ENCODE measurements around the gene HDLBP.

Gene HDLBP

GRCh38 chr2:241315093-241315878 is at the start of gene HDLBP:
Gene HDLBP (minus strand): TSS chr2:241315672. CDS start chr2:241266869, 48,803 bp downstream.
- H3K4me3 ChIP-seq (ENCODE audit: low read depth, low read length): peak within 1 kb of the TSS; percentile 98

GRCh38 chr2:241364781-241365180 is 49.3 kb upstream of the HDLBP start:
- no peak overlapping the region for H3K4me3 ChIP-seq (ENCODE audit: low read depth, low read length)

- no peak overlapping the region for H3K4me3 ChIP-seq (ENCODE audit: low read depth, low read length)
Observed at GRCh38 chr2:241363426-241363825, 48.0 kb upstream of the HDLBP start.

- H3K4me3 ChIP-seq (ENCODE audit: low read depth, low read length): no peak overlapping the region
Observed at GRCh38 chr2:241359481-241360045, 44.1 kb upstream of the HDLBP start.

- no peak overlapping the region for H3K4me3 ChIP-seq (ENCODE audit: low read depth, low read length)
Observed at GRCh38 chr2:241358470-241358869, 43.0 kb upstream of the HDLBP start.

- no peak overlapping the region for H3K4me3 ChIP-seq (ENCODE audit: low read depth, low read length)
Observed at GRCh38 chr2:241357531-241357930, 42.1 kb upstream of the HDLBP start.

- H3K4me3 ChIP-seq (ENCODE audit: low read depth, low read length): peak overlapping the region; percentile 52
Observed at GRCh38 chr2:241356871-241357260, 41.4 kb upstream of the HDLBP start.

GRCh38 chr2:241355983-241356870 is 40.8 kb upstream of the HDLBP start, which contains the start of gene FARP2:
Gene FARP2 (plus strand): TSS chr2:241356285. CDS start chr2:241373108, 16,823 bp downstream.
- H3K4me3 ChIP-seq (ENCODE audit: low read depth, low read length): peak within 1 kb of the TSS; percentile 52

- peak overlapping the region; percentile 21 for H3K4me3 ChIP-seq (ENCODE audit: low read depth, low read length)
Observed at GRCh38 chr2:241354668-241355658, 39.5 kb upstream of the HDLBP start.

GRCh38 chr2:241352227-241352626 is 36.8 kb upstream of the HDLBP start:
- no peak overlapping the region for H3K4me3 ChIP-seq (ENCODE audit: low read depth, low read length)

- H3K4me3 ChIP-seq (ENCODE audit: low read depth, low read length): no peak overlapping the region
Observed at GRCh38 chr2:241351640-241352031, 36.2 kb upstream of the HDLBP start.

- H3K4me3 ChIP-seq (ENCODE audit: low read depth, low read length): no peak overlapping the region
Observed at GRCh38 chr2:241350878-241351639, 35.6 kb upstream of the HDLBP start.

- H3K4me3 ChIP-seq (ENCODE audit: low read depth, low read length): no peak overlapping the region
Observed at GRCh38 chr2:241350530-241350877, 35.0 kb upstream of the HDLBP start.

- H3K4me3 ChIP-seq (ENCODE audit: low read depth, low read length): no peak overlapping the region
Observed at GRCh38 chr2:241349941-241350340, 34.5 kb upstream of the HDLBP start.

- H3K4me3 ChIP-seq (ENCODE audit: low read depth, low read length): no peak overlapping the region
Observed at GRCh38 chr2:241344925-241345651, 29.6 kb upstream of the HDLBP start.

- no peak overlapping the region for H3K4me3 ChIP-seq (ENCODE audit: low read depth, low read length)
Observed at GRCh38 chr2:241340631-241341163, 25.2 kb upstream of the HDLBP start.

- no peak overlapping the region for H3K4me3 ChIP-seq (ENCODE audit: low read depth, low read length)
Observed at GRCh38 chr2:241339839-241340630, 24.6 kb upstream of the HDLBP start.

- H3K4me3 ChIP-seq (ENCODE audit: low read depth, low read length): no peak overlapping the region
Observed at GRCh38 chr2:241334813-241335212, 19.3 kb upstream of the HDLBP start.

Measured in iPS-11a (cell line).